Mammary microvascular endothelial cell (primary cell): Measurements from ENCODE around the gene UNC45B. TPM values are rescaled to one million over a fixed set of nuclear protein-coding genes. Genes with fewer than 3 reads are reported as not detected.

ENCODE experiments used
- total RNA-seq: library from RNA; depleted of rRNA; stranded (reverse); fragments of >200 nt; gene quantifications from 2 replicates; pipeline ENCODE4 v1.2.3, GENCODE V29; 2015

The UNC45B gene, protein sequence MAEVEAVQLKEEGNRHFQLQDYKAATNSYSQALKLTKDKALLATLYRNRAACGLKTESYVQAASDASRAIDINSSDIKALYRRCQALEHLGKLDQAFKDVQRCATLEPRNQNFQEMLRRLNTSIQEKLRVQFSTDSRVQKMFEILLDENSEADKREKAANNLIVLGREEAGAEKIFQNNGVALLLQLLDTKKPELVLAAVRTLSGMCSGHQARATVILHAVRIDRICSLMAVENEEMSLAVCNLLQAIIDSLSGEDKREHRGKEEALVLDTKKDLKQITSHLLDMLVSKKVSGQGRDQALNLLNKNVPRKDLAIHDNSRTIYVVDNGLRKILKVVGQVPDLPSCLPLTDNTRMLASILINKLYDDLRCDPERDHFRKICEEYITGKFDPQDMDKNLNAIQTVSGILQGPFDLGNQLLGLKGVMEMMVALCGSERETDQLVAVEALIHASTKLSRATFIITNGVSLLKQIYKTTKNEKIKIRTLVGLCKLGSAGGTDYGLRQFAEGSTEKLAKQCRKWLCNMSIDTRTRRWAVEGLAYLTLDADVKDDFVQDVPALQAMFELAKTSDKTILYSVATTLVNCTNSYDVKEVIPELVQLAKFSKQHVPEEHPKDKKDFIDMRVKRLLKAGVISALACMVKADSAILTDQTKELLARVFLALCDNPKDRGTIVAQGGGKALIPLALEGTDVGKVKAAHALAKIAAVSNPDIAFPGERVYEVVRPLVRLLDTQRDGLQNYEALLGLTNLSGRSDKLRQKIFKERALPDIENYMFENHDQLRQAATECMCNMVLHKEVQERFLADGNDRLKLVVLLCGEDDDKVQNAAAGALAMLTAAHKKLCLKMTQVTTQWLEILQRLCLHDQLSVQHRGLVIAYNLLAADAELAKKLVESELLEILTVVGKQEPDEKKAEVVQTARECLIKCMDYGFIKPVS
- not detected in 2 replicates for total RNA-seq

DNA sequence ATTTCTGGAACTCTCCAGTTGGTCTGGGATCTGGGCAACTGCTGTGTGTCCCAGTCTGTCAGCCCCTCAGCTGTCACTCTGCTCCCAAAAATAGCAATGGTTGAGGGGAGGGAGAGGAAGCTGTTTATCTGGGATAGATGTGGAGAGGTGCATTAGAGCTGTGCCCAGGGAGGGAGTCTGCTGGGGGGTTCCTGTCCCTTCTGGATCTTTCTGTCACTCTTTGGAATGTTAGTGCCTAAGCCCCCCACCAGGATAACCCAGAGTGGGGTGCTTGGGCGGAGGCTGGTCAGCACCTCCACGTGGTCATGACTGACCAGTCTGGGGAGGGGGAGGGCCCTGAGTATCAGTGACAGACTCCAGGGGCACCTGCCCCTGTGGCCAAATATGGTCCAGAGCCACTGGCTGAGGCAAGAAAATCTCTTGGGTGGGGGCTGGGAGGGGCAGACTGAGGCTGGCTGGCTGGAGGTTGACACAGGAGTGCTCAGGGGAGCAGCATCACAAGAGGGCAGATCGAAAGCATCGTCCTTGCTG lies at the start of gene UNC45B:
TSS of gene UNC45B (plus strand) at position 443 of the 531 bp plus-strand sequence. CDS start 447 bp downstream, outside the sequence.

DNA sequence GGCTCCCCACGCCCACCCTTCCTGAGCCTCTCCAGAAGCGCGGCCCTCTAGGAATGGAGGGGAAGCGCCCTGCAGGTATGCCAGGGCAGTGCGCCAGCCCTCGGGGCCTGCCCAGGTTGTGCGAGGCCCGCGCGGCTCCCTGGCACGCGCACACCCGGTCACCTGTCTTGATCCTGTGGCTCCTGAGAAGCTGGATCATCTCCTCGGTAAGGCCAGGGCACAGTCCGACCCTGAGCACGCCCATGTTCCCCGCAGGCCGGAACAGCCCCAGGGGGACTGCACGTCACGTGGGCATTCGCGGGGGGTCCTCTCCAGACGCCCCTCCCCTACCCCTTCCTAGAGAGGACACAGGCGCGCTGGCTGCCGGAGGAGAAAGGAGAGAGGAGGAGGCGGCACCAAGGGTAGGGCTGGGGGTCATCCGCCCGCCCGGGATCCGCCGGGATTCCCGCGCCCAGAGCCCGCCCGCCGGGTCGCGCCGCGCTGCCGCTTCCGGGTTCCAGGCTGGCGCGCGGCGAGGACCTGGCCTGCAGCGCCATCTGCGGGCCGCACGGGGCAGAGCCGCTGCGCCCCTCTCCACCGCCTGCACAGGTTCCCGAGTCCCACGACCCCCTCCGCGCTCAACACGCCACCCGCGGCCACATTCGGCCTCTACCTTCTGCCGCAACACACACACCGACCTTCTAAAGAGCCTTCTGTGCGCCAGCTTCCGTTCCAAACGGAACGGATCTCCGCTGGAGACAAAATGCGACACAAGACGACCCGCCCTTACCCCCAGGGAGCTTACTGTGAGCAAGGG lies 28.0 kb upstream of the UNC45B start, which contains the start of gene RAD51D:
TSS of gene RAD51D (minus strand) at position 491 of the 796 bp plus-strand sequence. CDS start at position 244, 247 bp downstream.

DNA sequence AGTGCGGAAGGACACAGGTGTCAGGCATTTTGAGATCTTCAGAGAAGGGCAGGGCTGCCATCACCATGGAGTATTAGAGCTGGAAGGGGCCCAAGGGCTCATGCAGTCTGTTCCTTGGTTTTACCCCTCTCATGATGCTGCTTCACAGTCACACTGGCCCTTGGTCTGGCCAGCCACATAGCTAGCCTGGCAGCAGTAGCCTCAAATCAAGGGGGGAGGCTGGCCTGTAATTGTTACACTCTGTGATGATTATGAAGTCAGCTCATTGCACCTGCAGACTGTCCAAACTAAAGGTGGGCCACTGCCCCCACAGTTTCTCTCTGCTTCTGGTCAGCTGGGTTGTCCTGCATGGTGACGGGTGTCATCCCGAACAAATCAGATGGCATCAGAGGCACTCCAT lies 26.3 kb upstream of the UNC45B start, which contains the start of gene FNDC8:
TSS of gene FNDC8 (plus strand) at position 301 of the 400 bp plus-strand sequence. CDS start at position 380, 79 bp downstream.

DNA sequence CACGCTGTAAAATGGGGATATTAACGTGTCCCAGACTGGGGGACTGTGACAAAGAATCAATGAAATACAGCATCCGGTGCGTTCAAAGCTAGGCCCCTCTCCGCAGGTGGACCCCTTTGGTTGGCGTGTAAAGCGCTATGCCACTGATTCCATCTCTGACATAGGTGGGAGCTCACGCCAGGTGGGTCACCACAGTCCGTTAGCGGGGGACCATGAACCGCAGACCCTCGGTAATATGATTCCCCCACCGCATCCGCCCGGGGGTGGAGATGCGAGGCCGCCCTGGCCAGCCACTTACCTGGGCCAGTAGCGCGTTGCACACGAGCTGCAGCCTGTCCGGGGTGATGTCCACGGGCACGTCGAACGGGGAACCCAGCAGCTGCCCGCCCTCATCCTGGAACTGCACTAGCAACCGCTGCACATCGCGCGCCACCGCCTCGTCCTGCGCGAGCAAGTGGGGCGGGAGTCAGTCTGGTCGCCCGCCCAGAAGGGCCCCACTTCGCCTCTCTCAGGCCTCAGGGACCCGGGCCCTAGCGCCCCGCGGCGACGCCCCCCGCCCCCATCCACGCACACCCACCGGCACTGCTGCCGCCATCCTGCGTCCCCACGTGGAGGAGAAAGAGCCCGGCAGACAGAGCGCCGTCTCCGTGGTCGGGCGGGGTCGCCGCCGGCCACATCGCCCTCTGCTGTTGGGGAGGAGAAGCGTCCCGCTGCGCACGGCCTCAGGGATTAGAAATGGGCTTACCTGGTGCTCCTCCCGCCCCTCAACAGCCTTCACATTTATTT lies 5.7 kb upstream of the UNC45B start, which contains the start of gene NLE1:
TSS of gene NLE1 (minus strand) at position 623 of the 786 bp plus-strand sequence. CDS start at position 595, 28 bp downstream.

DNA sequence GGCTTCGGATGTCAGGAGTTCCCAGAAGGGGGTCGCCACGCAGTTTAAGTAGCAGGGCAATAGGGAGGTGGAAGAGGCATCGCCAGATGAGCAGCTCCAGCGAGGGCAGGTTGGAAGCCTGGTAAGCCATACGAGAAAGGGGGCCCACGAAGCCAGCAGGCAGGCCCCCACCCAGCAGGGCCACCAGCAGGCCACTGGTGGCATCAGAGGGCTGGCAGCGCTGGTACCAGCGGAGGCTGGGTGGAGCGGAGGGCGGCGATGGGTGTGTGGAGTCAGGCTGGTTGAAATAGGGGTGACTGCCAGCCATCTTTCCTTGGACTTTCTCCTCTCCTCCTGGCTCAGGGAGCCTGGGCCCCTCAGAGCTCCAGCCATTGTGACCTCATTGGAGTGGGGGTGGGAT lies 46.4 kb downstream of the UNC45B start, which contains the start of gene SLC35G3:
TSS of gene SLC35G3 (minus strand) at position 393 of the 400 bp plus-strand sequence. CDS start at position 307, 86 bp downstream.

Other genes starting within 250 kb of the UNC45B start
- 0.84 TPM in 1 of 2 replicates, not detected in the other for gene CCT6B, start 186.4 kb upstream of the UNC45B start, total RNA-seq
- gene ZNF830, start 186.3 kb upstream of the UNC45B start, total RNA-seq, result 7.1 and 7.3 TPM in 2 replicates
- 18.3 and 24.4 TPM in 2 replicates for gene LIG3, start 167.3 kb upstream of the UNC45B start, total RNA-seq
- gene RFFL, start 84.1 kb upstream of the UNC45B start, total RNA-seq, result 12.9 and 14.9 TPM in 2 replicates
- gene RAD51D, start 28.0 kb upstream of the UNC45B start, total RNA-seq, result 10.5 and 16.7 TPM in 2 replicates
- gene FNDC8, start 26.2 kb upstream of the UNC45B start, total RNA-seq, result not detected in 2 replicates
- gene NLE1, start 5.5 kb upstream of the UNC45B start, total RNA-seq, result 17.6 and 22.4 TPM in 2 replicates
- not detected in 2 replicates for gene SLC35G3, start 46.6 kb downstream of the UNC45B start, total RNA-seq
- gene SLFN5, start 95.3 kb downstream of the UNC45B start, total RNA-seq, result 21.4 and 22.6 TPM in 2 replicates
- 74.9 and 82.3 TPM in 2 replicates for gene SLFN11, start 225.8 kb downstream of the UNC45B start, total RNA-seq